Measurements from ENCODE around the gene YWHAG.

DNA sequence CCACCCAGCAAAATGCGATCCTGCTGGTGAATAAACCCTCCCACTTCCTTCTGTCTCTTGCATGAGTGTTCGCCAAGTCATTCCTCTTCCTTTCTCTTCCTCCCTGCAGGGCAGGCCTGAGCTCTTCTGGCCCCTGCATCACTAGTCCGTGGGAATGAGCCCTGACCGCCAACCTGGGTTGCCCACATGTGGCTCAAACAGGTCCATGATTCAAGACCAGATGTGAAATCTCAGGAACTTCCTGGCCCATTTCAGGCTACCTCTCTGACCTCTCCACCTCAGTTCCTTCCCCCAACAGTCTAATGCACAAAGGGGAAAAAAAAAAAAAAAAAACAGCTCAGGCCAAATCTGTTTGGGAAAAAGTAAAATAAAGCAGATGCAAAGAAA, 5.4 kb upstream of the YWHAG start:
- no peak for TF ChIP-seq POLR2AphosphoS5 (IDR thresholded peaks at IDR 0.05; ENCODE audit: low read depth)
- TF ChIP-seq, protein P1, sequence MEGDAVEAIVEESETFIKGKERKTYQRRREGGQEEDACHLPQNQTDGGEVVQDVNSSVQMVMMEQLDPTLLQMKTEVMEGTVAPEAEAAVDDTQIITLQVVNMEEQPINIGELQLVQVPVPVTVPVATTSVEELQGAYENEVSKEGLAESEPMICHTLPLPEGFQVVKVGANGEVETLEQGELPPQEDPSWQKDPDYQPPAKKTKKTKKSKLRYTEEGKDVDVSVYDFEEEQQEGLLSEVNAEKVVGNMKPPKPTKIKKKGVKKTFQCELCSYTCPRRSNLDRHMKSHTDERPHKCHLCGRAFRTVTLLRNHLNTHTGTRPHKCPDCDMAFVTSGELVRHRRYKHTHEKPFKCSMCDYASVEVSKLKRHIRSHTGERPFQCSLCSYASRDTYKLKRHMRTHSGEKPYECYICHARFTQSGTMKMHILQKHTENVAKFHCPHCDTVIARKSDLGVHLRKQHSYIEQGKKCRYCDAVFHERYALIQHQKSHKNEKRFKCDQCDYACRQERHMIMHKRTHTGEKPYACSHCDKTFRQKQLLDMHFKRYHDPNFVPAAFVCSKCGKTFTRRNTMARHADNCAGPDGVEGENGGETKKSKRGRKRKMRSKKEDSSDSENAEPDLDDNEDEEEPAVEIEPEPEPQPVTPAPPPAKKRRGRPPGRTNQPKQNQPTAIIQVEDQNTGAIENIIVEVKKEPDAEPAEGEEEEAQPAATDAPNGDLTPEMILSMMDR (conservative IDR thresholded peaks at IDR 0.05; ENCODE audit: low read depth in 2 of 2) = no peak
